Smooth muscle cell of bladder (primary cell): Measurements from ENCODE around the gene UIMC1. TPM values are rescaled to one million over a fixed set of nuclear protein-coding genes. Genes with fewer than 3 reads are reported as not detected.

Source experiments
- total RNA-seq: library from RNA; depleted of rRNA; stranded (reverse); fragments of >200 nt; gene quantifications from 2 replicates; pipeline ENCODE4 v1.2.3, GENCODE V29; 2014

Gene UIMC1
- total RNA-seq: 24.3 and 29.3 TPM in 2 replicates

DNA sequence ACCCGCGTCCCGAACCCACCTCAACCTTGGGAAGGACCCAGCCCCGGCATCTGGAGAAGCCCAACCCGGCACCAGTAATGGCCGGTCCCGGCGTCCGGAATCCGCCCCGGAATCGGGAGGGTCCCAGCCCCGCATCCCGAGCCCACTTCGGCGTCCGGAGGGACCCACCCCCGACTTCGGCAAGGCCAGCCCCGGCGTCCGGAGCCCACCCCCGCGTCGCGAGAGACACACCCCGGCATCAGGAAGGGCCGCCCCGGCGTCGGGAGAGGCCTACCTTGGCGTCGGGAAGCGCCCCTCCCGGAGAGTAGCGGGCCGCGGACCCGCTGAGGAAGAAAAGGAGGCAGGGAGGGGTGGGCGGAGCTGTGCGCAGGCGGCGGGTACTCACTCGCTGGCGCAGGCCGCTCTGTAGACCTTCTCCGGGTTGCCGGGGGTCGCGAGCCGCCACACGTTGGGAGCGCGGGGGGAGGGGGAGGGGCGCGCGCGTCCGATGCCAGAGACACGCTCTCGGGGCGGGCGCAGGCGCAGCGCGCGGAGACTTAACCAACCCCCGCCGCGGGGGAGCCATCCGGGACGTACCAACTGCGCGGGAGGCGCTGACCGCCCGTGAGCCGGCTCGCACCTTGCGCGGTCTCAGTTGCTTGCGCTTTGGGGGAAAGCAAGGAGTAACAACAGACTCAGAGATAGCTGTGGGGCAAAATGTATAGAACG is at the start of gene UIMC1:
Gene UIMC1, minus strand, starts transcription at position 515 of the 708 bp plus-strand sequence. CDS start 24,164 bp downstream, outside the sequence.

DNA sequence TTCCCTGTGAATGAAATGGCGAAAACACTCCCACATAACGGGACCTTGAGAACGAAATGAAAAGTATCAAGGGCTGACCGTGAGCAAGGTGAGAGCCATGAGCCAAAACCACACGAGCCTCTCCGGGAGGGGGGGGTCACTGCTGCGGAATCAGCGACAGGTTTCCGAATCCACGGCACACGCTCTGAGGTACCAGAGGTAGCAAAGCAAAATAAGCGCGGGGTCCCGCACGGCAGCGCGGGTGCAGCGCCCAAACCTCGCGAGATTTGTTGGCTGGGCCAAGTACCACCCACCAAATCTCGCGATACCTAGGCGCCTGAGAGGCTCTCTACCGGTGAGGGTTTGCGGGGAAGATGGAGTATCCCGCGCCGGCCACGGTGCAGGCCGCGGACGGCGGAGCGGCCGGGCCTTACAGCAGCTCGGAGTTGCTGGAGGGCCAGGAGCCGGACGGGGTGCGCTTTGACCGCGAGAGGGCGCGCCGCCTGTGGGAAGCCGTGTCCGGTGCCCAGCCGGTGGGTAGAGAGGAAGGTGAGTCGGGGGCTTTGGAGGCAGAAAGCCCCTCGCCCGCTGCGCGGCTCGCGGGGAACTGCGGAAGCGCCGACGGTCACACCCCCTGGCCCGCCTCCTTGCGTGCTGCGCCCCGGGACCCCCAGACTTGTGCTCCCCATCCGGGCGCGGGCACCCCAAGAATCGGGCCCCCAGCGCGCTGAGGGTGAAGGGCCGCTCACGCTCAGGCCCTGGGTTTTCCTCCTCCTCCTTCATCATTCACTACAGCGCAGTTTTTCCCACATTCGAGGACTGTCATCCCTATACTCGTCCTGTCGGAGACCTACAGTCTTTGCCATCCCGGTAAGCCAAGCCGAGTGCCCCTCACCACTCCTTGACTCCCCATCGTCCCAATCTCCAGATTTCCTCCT is 16.1 kb upstream of the UIMC1 start, which contains the start of gene ZNF346:
Gene ZNF346, plus strand, starts transcription at position 311 of the 917 bp plus-strand sequence. Its CDS starts 43 bp downstream, at position 354.

GRCh38 chr5:176899296-176899891 is 107.2 kb downstream of the UIMC1 start, which contains the start of gene HK3:
Gene HK3, minus strand, starts transcription at chr5:176899346. Its CDS starts 3,187 bp downstream, at chr5:176896159.

Other genes with a start within 250 kb of the UIMC1 start
- under 0.01 TPM in 1 of 2 replicates, not detected in the other for gene UNC5A, start 196.2 kb downstream of the UIMC1 start, total RNA-seq
- gene HK3, start 107.4 kb downstream of the UIMC1 start, total RNA-seq: not detected in 2 replicates
- gene ZNF346, start 15.9 kb upstream of the UIMC1 start, total RNA-seq: 12.3 and 13.8 TPM in 2 replicates
- gene FGFR4, start 80.1 kb upstream of the UIMC1 start, total RNA-seq: 2.2 and 19.8 TPM in 2 replicates
- gene NSD1, start 127.0 kb upstream of the UIMC1 start, total RNA-seq: 31.0 and 37.5 TPM in 2 replicates